Measurements from ENCODE around the gene BAZ2B.
"Not testable (repeated sequence)": the region's sequence is repeated elsewhere in the genome, so short reads cannot be mapped to it uniquely, and the experiment has no call there.

The BAZ2B gene

GRCh38 chr2:159410276-159410675 lies 206.1 kb downstream of the BAZ2B start (continued):
- TF ChIP-seq CREB5 (CRISPR knock-in tag; IDR thresholded peaks at IDR 0.05; ENCODE audit: low read depth) (no peak), OSR1 (CRISPR knock-in tag; IDR thresholded peaks at IDR 0.05) (no peak), ZNF70 (CRISPR knock-in tag; IDR thresholded peaks at IDR 0.05) (no peak), ZFP30 (CRISPR knock-in tag; IDR thresholded peaks at IDR 0.05) (no peak), TOX (CRISPR knock-in tag; IDR thresholded peaks at IDR 0.05; ENCODE audit: borderline replicate concordance) (no peak)

GRCh38 chr2:159409116-159409800 lies 207.1 kb downstream of the BAZ2B start:
- ATAC-seq: no peak
- TF ChIP-seq RARB (CRISPR knock-in tag; IDR thresholded peaks at IDR 0.05): no peak
- no peak for TF ChIP-seq CSDC2 (CRISPR knock-in tag; IDR thresholded peaks at IDR 0.05)
- TF ChIP-seq OSR1 (CRISPR knock-in tag; IDR thresholded peaks at IDR 0.05): no peak
- no peak for TF ChIP-seq TSHZ2 (CRISPR knock-in tag; IDR thresholded peaks at IDR 0.05)
- no peak for TF ChIP-seq ISL1 (CRISPR knock-in tag; IDR thresholded peaks at IDR 0.05)
- no peak for TF ChIP-seq ESRRG (CRISPR knock-in tag; IDR thresholded peaks at IDR 0.05)
- TF ChIP-seq TCF4 (CRISPR knock-in tag; IDR thresholded peaks at IDR 0.05; ENCODE audit: borderline replicate concordance): no peak
- no peak for TF ChIP-seq POU6F1 (CRISPR knock-in tag; IDR thresholded peaks at IDR 0.05; ENCODE audit: borderline replicate concordance, low read depth)
- no peak for TF ChIP-seq ZNF8 (CRISPR knock-in tag; IDR thresholded peaks at IDR 0.05)

- ATAC-seq: no peak
- TF ChIP-seq CSRNP3 (CRISPR knock-in tag; IDR thresholded peaks at IDR 0.05) (no peak), ESRRG (CRISPR knock-in tag; IDR thresholded peaks at IDR 0.05) (no peak), PPARA (CRISPR knock-in tag; IDR thresholded peaks at IDR 0.05; ENCODE audit: borderline replicate concordance) (no peak), ZC3H10 (CRISPR knock-in tag; IDR thresholded peaks at IDR 0.05) (no peak), ZNF565 (CRISPR knock-in tag; conservative IDR thresholded peaks at IDR 0.05; ENCODE audit: low read depth) (no peak), ZNF70 (CRISPR knock-in tag; IDR thresholded peaks at IDR 0.05) (no peak)
Measured at GRCh38 chr2:159402790-159403189, 213.6 kb downstream of the BAZ2B start.

- ATAC-seq: not testable (repeated sequence)
Measured at GRCh38 chr2:159402160-159402559, 214.2 kb downstream of the BAZ2B start.

GRCh38 chr2:159399716-159400415 lies 216.5 kb downstream of the BAZ2B start:
- peak; percentile 85 for ATAC-seq
- TF ChIP-seq PPARA (CRISPR knock-in tag; IDR thresholded peaks at IDR 0.05; ENCODE audit: borderline replicate concordance): no peak
- no peak for TF ChIP-seq ZC3H10 (CRISPR knock-in tag; IDR thresholded peaks at IDR 0.05)
- no peak for TF ChIP-seq TOX (CRISPR knock-in tag; IDR thresholded peaks at IDR 0.05; ENCODE audit: borderline replicate concordance)
- TF ChIP-seq OSR1 (CRISPR knock-in tag; IDR thresholded peaks at IDR 0.05): no peak
- no peak for TF ChIP-seq RARB (CRISPR knock-in tag; IDR thresholded peaks at IDR 0.05)
- no peak for TF ChIP-seq ZNF8 (CRISPR knock-in tag; IDR thresholded peaks at IDR 0.05)

Data from SK-N-SH treated with all-trans-retinoic acid at 6 μM for 48 hours (cell line).